GM23338 (cell line): Measurements from ENCODE around the gene CPEB3. TPM values are rescaled to one million over a fixed set of nuclear protein-coding genes. Genes with fewer than 3 reads are reported as not detected.

Source experiments
- ATAC-seq: fragments of 200-7000 bp; cut with Tn5 transposase; 3 replicates; pipeline ENCODE4 v1.9.1; 2020
- DNase-seq: peaks from one replicate; pipeline ENCODE4 v3.0.0-alpha.2; 2015; ENCODE audit warnings: low spot score
- H2AFZ ChIP-seq: fragments of 200-600 bp; sonication (generic); 2 replicates; pipeline ENCODE4 v1.8.0; 2016; ENCODE audit warnings: antibody characterized with exemption, mild to moderate bottlenecking, moderate library complexity
- H3F3A ChIP-seq: fragments of 200-600 bp; sonication (generic); replicated peaks from 2 replicates; pipeline ENCODE4 v1.8.0; 2017; ENCODE audit warnings: antibody characterized with exemption, mixed run types, low read depth
- H3K27ac ChIP-seq: fragments of 200-600 bp; sonication (generic); 2 replicates; pipeline ENCODE4 v1.6.1; 2016; ENCODE audit warnings: low read depth
- H3K27me3 ChIP-seq: fragments of 200-600 bp; sonication (generic); 2 replicates; pipeline ENCODE4 v1.8.0; 2016; ENCODE audit warnings: mild to moderate bottlenecking, mixed run types, moderate library complexity; ENCODE audit not compliant: insufficient read depth
- H3K36me3 ChIP-seq: fragments of 200-600 bp; sonication (generic); 2 replicates; pipeline ENCODE4 v1.8.0; 2016; ENCODE audit warnings: mild to moderate bottlenecking; ENCODE audit not compliant: insufficient read depth
- H3K4me1 ChIP-seq: fragments of 200-600 bp; sonication (generic); 2 replicates; pipeline ENCODE4 v1.8.0; 2016; ENCODE audit warnings: mild to moderate bottlenecking, moderate library complexity; ENCODE audit not compliant: insufficient read depth
- H3K4me2 ChIP-seq: fragments of 200-600 bp; sonication (generic); 2 replicates; pipeline ENCODE4 v1.7.1; 2017; ENCODE audit warnings: mixed run types
- H3K4me3 ChIP-seq: fragments of 200-600 bp; sonication (generic); 2 replicates; pipeline ENCODE4 v1.6.1; 2016; ENCODE audit warnings: mixed run types
- H3K79me2 ChIP-seq: fragments of 200-600 bp; sonication (generic); replicated peaks from 2 replicates; pipeline ENCODE4 v1.8.0; 2017; ENCODE audit warnings: mild to moderate bottlenecking; ENCODE audit not compliant: insufficient read depth
- H3K9me2 ChIP-seq: fragments of 200-600 bp; sonication (generic); 2 replicates; pipeline ENCODE4 v1.8.0; 2017; ENCODE audit not compliant: insufficient read depth
- H4K20me1 ChIP-seq: fragments of 200-600 bp; sonication (generic); replicated peaks from 2 replicates; pipeline ENCODE4 v1.8.0; 2017; ENCODE audit warnings: mild to moderate bottlenecking; ENCODE audit not compliant: insufficient read depth
- H3K27ac Mint-ChIP-seq: 2 replicates; pipeline ENCODE4 v1.8.0; 2020; ENCODE audit warnings: inconsistent platforms, mild to moderate bottlenecking, moderate library complexity, mixed read lengths
- H3K27me3 Mint-ChIP-seq: 3 replicates; pipeline ENCODE4 v1.8.0; 2022; ENCODE audit warnings: low read depth, mild to moderate bottlenecking, moderate library complexity, mixed read lengths, inconsistent platforms; ENCODE audit not compliant: insufficient read depth, poor library complexity
- H3K36me3 Mint-ChIP-seq: 3 replicates; pipeline ENCODE4 v1.8.0; 2021; ENCODE audit warnings: low read depth, mild to moderate bottlenecking, inconsistent platforms, moderate library complexity, mixed read lengths
- H3K4me1 Mint-ChIP-seq: 3 replicates; pipeline ENCODE4 v1.8.0; 2020; ENCODE audit warnings: mild to moderate bottlenecking, inconsistent platforms, mixed read lengths
- H3K4me3 Mint-ChIP-seq: 3 replicates; pipeline ENCODE4 v1.8.0; 2021; ENCODE audit warnings: moderate library complexity, mild to moderate bottlenecking, inconsistent platforms, mixed read lengths
- H3K9me3 Mint-ChIP-seq: 3 replicates; pipeline ENCODE4 v1.8.0; 2020; ENCODE audit warnings: moderate library complexity, mild to moderate bottlenecking, inconsistent platforms, mixed read lengths
- CREB1 ChIP-seq: fragments of 250-450 bp; sonication (Bioruptor Pico); IDR thresholded peaks from 2 replicates; pipeline ENCODE4 v1.5.0; 2020; ENCODE audit warnings: low read depth, mild to moderate bottlenecking, moderate library complexity
- EZH2 ChIP-seq: fragments of 200-600 bp; sonication (generic); IDR thresholded peaks from one replicate; pipeline ENCODE4 v1.8.0; 2017; ENCODE audit warnings: antibody characterized with exemption, mild to moderate bottlenecking, low read depth; ENCODE audit not compliant: unreplicated experiment
- EZH2phosphoT487 ChIP-seq: fragments of 200-600 bp; sonication (generic); IDR thresholded peaks from one replicate; pipeline ENCODE4 v1.8.1; 2018; ENCODE audit warnings: antibody characterized with exemption; ENCODE audit not compliant: unreplicated experiment
- JUNB ChIP-seq: IDR thresholded peaks from one replicate; pipeline ENCODE4 v1.6.1; 2016; ENCODE audit warnings: antibody characterized with exemption; ENCODE audit not compliant: unreplicated experiment
- NANOG ChIP-seq: IDR thresholded peaks from 2 replicates; pipeline ENCODE4 v1.6.1; 2016; ENCODE audit warnings: antibody characterized with exemption, borderline replicate concordance
- POLR2AphosphoS5 ChIP-seq: IDR thresholded peaks from 2 replicates; pipeline ENCODE4 v1.6.1; 2016; ENCODE audit warnings: antibody characterized with exemption, low read depth
- REST ChIP-seq: IDR thresholded peaks from one replicate; pipeline ENCODE4 v1.6.1; 2018; ENCODE audit warnings: antibody characterized with exemption; ENCODE audit not compliant: unreplicated experiment
- STAT1 ChIP-seq: IDR thresholded peaks from one replicate; pipeline ENCODE4 v1.6.1; 2016; ENCODE audit warnings: antibody characterized with exemption; ENCODE audit not compliant: unreplicated experiment
- ZNF114 ChIP-seq: fragments of 250-450 bp; sonication (Bioruptor Pico); IDR thresholded peaks from 2 replicates; pipeline ENCODE4 v1.5.0; 2020; ENCODE audit warnings: mild to moderate bottlenecking, moderate library complexity
- ZNF331 ChIP-seq: fragments of 250-450 bp; sonication (Bioruptor Pico); IDR thresholded peaks from 2 replicates; pipeline ENCODE4 v1.5.0; 2020; ENCODE audit warnings: low read depth, mild to moderate bottlenecking, moderate library complexity
- polyA plus RNA-seq: library from polyadenylated mRNA; unstranded; fragments of >200 nt; fragmentation: Nextera tagmentation; extraction: Ambion mirVana; gene quantifications from 2 replicates; pipeline ENCODE4 v1.2.1, GENCODE V29; 2016
- total RNA-seq: library from RNA; depleted of rRNA; stranded (reverse); fragments of >200 nt; shearing (Covaris generic); gene quantifications from 2 replicates; pipeline ENCODE4 v1.2.3, GENCODE V29; 2014
- TF ChIP-seq, protein P1 (sequence below), 2 experiments: fragments of 200-600 bp in 1 of 2; sonication (generic) in 1 of 2; conservative IDR thresholded peaks; 2 replicates each; pipeline versions ENCODE4 v1.5.1 to v1.6.1; 2016 to 2017; ENCODE audit warnings: antibody characterized with exemption in 2 of 2, low read depth in 2 of 2, mild to moderate bottlenecking in 2 of 2, moderate library complexity in 1 of 2
- TF ChIP-seq, protein P2 (sequence below): fragments of 250-450 bp; sonication (Bioruptor Pico); IDR thresholded peaks from 2 replicates; pipeline ENCODE4 v1.5.0; 2020; ENCODE audit warnings: mild to moderate bottlenecking, moderate library complexity
- TF ChIP-seq, protein P3 (sequence below): IDR thresholded peaks from 2 replicates; pipeline ENCODE4 v1.6.1; 2016; ENCODE audit warnings: antibody characterized with exemption

The CPEB3 gene
- total and polyA plus RNA-seq, 2 experiments from 2014 or later: 0.74 to 1.9 TPM

- Histone ChIP-seq H4K20me1 (no peaks in the 10 kb centered on the region), H2AFZ (no peak overlapping the region), H3K4me3 (no peak overlapping the region), H3K4me1 (no peaks in the 10 kb centered on the region), H3K27ac (no peak overlapping the region), H3K9me2 (no peaks in the 10 kb centered on the region), H3K79me2 (no peaks in the 10 kb centered on the region), H3F3A (no peaks in the 10 kb centered on the region), H3K27me3 (no peaks in the 10 kb centered on the region), H3K36me3 (no peaks in the 10 kb centered on the region; the same call in 1 of the 2 replicates), H3K4me2 (no peak overlapping the region)
- DNase-seq (no peak), ATAC-seq (no peak)
- Mint-ChIP-seq H3K9me3 (no peaks in the 10 kb centered on the region; the same call in 2 of the 3 replicates), H3K4me1 (no peaks in the 10 kb centered on the region), H3K27me3 (no peaks in the 10 kb centered on the region), H3K4me3 (no peak overlapping the region), H3K36me3 (peaks cover 53% of the 10 kb centered on the region), H3K27ac (no peak overlapping the region)
- TF ChIP-seq, protein P1, sequence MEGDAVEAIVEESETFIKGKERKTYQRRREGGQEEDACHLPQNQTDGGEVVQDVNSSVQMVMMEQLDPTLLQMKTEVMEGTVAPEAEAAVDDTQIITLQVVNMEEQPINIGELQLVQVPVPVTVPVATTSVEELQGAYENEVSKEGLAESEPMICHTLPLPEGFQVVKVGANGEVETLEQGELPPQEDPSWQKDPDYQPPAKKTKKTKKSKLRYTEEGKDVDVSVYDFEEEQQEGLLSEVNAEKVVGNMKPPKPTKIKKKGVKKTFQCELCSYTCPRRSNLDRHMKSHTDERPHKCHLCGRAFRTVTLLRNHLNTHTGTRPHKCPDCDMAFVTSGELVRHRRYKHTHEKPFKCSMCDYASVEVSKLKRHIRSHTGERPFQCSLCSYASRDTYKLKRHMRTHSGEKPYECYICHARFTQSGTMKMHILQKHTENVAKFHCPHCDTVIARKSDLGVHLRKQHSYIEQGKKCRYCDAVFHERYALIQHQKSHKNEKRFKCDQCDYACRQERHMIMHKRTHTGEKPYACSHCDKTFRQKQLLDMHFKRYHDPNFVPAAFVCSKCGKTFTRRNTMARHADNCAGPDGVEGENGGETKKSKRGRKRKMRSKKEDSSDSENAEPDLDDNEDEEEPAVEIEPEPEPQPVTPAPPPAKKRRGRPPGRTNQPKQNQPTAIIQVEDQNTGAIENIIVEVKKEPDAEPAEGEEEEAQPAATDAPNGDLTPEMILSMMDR (conservative IDR thresholded peaks at IDR 0.05; ENCODE audit: low read depth in 2 of 2): no peak
- TF ChIP-seq ZNF331 (CRISPR knock-in tag): no peak
- no peak for TF ChIP-seq EZH2phosphoT487
- TF ChIP-seq CREB1 (CRISPR knock-in tag): no peak
- TF ChIP-seq NANOG: no peak
- TF ChIP-seq, protein P2, sequence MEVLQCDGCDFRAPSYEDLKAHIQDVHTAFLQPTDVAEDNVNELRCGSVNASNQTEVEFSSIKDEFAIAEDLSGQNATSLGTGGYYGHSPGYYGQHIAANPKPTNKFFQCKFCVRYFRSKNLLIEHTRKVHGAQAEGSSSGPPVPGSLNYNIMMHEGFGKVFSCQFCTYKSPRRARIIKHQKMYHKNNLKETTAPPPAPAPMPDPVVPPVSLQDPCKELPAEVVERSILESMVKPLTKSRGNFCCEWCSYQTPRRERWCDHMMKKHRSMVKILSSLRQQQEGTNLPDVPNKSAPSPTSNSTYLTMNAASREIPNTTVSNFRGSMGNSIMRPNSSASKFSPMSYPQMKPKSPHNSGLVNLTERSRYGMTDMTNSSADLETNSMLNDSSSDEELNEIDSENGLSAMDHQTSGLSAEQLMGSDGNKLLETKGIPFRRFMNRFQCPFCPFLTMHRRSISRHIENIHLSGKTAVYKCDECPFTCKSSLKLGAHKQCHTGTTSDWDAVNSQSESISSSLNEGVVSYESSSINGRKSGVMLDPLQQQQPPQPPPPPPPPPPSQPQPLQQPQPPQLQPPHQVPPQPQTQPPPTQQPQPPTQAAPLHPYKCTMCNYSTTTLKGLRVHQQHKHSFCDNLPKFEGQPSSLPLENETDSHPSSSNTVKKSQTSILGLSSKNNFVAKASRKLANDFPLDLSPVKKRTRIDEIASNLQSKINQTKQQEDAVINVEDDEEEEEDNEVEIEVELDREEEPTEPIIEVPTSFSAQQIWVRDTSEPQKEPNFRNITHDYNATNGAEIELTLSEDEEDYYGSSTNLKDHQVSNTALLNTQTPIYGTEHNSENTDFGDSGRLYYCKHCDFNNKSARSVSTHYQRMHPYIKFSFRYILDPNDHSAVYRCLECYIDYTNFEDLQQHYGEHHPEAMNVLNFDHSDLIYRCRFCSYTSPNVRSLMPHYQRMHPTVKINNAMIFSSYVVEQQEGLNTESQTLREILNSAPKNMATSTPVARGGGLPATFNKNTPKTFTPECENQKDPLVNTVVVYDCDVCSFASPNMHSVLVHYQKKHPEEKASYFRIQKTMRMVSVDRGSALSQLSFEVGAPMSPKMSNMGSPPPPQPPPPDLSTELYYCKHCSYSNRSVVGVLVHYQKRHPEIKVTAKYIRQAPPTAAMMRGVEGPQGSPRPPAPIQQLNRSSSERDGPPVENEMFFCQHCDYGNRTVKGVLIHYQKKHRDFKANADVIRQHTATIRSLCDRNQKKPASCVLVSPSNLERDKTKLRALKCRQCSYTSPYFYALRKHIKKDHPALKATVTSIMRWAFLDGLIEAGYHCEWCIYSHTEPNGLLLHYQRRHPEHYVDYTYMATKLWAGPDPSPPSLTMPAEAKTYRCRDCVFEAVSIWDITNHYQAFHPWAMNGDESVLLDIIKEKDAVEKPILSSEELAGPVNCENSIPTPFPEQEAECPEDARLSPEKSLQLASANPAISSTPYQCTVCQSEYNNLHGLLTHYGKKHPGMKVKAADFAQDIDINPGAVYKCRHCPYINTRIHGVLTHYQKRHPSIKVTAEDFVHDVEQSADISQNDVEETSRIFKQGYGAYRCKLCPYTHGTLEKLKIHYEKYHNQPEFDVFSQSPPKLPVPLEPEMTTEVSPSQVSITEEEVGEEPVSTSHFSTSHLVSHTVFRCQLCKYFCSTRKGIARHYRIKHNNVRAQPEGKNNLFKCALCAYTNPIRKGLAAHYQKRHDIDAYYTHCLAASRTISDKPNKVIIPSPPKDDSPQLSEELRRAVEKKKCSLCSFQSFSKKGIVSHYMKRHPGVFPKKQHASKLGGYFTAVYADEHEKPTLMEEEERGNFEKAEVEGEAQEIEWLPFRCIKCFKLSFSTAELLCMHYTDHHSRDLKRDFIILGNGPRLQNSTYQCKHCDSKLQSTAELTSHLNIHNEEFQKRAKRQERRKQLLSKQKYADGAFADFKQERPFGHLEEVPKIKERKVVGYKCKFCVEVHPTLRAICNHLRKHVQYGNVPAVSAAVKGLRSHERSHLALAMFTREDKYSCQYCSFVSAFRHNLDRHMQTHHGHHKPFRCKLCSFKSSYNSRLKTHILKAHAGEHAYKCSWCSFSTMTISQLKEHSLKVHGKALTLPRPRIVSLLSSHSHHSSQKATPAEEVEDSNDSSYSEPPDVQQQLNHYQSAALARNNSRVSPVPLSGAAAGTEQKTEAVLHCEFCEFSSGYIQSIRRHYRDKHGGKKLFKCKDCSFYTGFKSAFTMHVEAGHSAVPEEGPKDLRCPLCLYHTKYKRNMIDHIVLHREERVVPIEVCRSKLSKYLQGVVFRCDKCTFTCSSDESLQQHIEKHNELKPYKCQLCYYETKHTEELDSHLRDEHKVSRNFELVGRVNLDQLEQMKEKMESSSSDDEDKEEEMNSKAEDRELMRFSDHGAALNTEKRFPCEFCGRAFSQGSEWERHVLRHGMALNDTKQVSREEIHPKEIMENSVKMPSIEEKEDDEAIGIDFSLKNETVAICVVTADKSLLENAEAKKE (CRISPR knock-in tag): no peak
- TF ChIP-seq STAT1: no peak
- TF ChIP-seq REST: no peak
- TF ChIP-seq, protein P3, sequence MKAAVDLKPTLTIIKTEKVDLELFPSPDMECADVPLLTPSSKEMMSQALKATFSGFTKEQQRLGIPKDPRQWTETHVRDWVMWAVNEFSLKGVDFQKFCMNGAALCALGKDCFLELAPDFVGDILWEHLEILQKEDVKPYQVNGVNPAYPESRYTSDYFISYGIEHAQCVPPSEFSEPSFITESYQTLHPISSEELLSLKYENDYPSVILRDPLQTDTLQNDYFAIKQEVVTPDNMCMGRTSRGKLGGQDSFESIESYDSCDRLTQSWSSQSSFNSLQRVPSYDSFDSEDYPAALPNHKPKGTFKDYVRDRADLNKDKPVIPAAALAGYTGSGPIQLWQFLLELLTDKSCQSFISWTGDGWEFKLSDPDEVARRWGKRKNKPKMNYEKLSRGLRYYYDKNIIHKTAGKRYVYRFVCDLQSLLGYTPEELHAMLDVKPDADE: no peak
- TF ChIP-seq ZNF114 (CRISPR knock-in tag): no peak
- TF ChIP-seq EZH2: no peak
- no peak for TF ChIP-seq POLR2AphosphoS5
- no peak for TF ChIP-seq JUNB
Observed at GRCh38 chr10:92003258-92003657, 287.6 kb downstream of the CPEB3 start.
